T-helper 1 cell treated with Interleukin-12 subunit alpha and Interleukin-12 subunit beta and Interleukin-4 antibody, amounts not matched to agents 30 ng/mL and 1 ng/mL, for 36 hours (primary cell): ENCODE data around the gene APOBEC3G. TPM values are rescaled to one million over a fixed set of nuclear protein-coding genes. Genes with fewer than 3 reads are reported as not detected.
"Not testable (repeated sequence)": the region's sequence is repeated elsewhere in the genome, so short reads cannot be mapped to it uniquely, and the experiment has no call there.

Experiments
- intact Hi-C: fragments of 100-400 bp; cut with micrococcal nuclease; formaldehyde crosslinking; loops from one replicate; pipeline ENCODE4 v1.15.1; 2024
- total RNA-seq: library from RNA; stranded (reverse); gene quantifications from 2 replicates; pipeline ENCODE4 v1.2.3, GENCODE V29; 2022

The APOBEC3G gene
- total RNA-seq: 110 and 112 TPM in 2 replicates

DNA sequence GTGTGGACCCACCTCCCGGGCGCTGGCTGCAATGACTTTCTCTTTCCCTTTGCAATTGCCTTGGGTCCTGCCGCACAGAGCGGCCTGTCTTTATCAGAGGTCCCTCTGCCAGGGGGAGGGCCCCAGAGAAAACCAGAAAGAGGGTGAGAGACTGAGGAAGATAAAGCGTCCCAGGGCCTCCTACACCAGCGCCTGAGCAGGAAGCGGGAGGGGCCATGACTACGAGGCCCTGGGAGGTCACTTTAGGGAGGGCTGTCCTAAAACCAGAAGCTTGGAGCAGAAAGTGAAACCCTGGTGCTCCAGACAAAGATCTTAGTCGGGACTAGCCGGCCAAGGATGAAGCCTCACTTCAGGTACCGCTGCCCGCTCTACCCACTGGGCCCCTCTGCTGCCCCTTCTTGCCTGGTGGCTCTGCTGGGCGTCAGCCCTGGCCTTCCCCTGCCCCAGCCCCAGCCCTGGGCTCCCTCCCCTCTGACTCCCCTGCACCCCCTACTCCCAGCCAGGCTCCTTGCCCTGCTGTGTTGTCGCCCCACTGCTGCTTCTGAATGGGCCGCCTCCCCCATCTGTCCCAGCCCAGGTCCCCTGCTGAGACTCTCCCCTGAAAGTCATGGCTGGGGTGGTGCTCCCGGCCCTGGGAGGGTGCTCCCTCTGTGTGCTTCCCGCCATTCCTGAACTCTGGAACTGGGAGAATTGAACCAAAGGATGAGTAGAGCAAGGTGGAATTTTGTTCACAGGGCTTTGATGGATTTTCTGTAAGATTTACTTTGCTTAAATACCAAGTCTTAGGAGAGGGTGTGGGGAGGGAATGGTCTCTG, at the start of gene APOBEC3G:
Gene APOBEC3G, plus strand, starts transcription at position 250 of the 815 bp plus-strand sequence. Its CDS starts 87 bp downstream, at position 337.
- intact Hi-C loops: loop anchor here (1.0 to 5.0 kb wide), 4 partner anchors 13 to 55 kb away; partner anchors contain the start of gene APOBEC3D

GRCh38 chr22:39027717-39028116, 49.4 kb upstream of the APOBEC3G start:
- intact Hi-C loops: no loop called here

DNA sequence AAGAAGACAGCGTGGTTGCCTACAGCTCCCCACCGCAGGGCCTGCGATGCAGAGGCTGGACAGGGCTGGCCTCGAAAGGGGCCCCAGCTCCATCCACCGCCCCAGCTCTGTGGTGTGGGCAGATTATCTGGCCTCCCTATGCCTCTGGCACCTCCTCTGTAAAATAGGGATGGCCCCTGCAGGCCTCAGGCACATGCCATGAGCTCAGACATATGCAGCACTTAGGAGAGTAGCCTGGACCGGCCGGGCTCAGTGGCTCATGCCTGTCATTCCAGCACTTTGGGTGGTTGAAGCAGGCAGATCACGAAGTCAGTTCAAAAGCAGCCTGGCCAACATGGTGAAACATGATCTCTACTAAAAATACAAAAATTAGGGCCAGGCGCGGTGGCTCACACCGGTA, 48.8 kb upstream of the APOBEC3G start:
- intact Hi-C loops: no loop called here

DNA sequence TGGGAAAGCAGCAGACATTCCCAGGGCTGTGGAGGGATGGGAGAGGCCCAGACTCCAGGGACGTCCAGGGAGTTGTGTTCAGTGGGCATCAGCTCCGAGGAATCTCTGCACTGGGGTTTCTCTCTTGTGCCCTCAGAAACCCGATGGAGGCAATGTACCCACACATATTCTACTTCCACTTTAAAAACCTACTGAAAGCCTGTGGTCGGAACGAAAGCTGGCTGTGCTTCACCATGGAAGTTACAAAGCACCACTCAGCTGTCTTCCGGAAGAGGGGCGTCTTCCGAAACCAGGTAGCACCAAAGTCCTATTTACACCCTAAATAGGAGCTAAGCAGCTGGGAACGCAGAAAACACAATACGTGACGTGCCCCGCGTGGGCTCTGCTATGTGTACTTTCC, 47.8 kb upstream of the APOBEC3G start:
- intact Hi-C loops: no loop called here

DNA sequence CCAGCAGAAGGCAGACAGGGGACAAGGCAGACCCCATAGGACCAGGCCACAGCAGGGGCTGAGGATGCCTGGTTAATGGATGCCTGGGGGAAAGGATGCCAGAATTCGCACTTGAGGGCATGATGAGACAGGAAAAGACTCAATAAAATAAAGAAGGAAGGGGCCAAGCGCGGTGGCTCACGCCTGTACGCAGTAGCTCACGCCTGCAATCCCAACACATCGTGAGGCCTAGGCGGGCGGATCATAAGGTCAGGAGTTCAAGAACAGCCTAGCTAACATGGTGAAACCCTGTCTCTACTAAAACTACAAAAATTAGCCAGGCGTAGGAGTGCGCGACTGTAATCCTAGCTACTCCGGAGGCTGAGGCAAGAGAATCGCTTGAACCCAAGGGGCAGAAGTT, 46.4 kb upstream of the APOBEC3G start:
- intact Hi-C loops: no loop called here

DNA sequence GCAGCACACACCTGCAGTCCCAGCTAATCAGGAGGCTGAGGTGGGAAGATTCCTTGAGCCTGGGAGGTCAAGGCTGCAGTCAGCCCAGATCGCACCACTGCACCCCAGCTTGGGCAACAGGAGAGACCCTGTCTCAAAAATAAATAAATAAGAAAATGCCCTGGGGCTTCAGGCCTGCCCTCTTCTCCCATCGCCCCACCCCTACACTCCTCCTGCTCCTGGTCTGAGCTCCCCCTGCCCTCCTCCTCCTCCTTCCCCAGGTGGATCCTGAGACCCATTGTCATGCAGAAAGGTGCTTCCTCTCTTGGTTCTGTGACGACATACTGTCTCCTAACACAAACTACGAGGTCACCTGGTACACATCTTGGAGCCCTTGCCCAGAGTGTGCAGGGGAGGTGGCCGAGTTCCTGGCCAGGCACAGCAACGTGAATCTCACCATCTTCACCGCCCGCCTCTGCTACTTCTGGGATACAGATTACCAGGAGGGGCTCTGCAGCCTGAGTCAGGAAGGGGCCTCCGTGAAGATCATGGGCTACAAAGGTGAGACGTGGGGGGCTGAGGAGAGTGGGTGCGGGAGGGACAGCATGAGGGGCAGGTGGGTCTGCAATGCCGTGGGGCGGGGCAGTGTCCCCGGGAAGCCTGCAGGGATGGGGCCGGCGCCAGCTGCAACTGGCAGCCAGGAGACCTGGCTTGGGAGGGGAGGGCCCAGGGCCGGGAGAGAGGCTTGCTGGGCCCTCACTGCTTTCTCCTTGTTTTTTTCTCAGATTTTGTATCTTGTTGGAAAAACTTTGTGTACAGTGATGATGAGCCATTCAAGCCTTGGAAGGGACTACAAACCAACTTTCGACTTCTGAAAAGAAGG, 45.4 kb upstream of the APOBEC3G start:
- intact Hi-C loops: not testable (repeated sequence)

GRCh38 chr22:39037071-39037470, 40.0 kb upstream of the APOBEC3G start:
- intact Hi-C loops: not testable (repeated sequence)

DNA sequence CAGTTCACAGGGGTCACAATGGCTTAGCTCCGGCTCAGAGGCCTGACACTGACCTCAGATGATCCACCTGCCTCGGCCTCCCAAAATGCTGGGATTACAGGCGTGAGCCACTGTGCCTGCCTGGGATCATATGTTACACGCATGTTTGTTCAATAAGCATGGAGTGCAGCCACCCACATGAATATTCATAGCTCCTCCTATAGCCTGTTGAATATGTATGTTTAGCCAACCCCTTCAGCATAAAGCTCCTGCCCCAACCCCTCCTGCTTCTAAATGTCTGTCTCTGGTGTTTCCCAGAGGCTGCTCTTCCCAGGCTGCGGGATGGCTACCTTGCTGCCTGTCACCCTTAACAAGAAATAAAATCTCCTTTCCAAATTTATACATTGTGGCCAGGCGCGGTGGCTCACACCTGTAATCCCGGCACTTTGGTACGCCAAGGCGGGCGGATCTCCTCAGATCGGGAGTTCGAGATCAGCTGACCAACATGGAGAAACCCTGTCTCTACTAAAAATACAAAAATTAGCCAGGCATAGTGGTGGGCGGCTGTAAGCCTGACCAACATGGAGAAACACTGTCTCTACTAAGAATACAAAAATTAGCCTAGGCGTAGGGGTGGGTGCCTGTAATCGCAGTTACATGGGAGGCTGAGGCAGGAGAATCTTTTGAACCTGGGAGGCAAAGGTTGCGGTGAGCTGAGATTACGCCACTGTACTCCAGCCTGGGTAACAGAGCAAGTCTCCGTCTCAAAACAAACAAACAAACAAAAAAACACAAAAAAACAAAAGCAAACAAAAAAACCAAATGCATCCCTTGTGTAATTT, 37.6 kb upstream of the APOBEC3G start:
- intact Hi-C loops: loop anchor here (1.0 to 5.0 kb wide), 3 partner anchors 25 to 105 kb away; partner anchors contain the start of gene APOBEC3C

GRCh38 chr22:39040155-39040537, 36.9 kb upstream of the APOBEC3G start:
- intact Hi-C loops: loop anchor here (1.0 to 5.0 kb wide), 3 partner anchors 25 to 104 kb away; partner anchors contain the start of gene APOBEC3C

DNA sequence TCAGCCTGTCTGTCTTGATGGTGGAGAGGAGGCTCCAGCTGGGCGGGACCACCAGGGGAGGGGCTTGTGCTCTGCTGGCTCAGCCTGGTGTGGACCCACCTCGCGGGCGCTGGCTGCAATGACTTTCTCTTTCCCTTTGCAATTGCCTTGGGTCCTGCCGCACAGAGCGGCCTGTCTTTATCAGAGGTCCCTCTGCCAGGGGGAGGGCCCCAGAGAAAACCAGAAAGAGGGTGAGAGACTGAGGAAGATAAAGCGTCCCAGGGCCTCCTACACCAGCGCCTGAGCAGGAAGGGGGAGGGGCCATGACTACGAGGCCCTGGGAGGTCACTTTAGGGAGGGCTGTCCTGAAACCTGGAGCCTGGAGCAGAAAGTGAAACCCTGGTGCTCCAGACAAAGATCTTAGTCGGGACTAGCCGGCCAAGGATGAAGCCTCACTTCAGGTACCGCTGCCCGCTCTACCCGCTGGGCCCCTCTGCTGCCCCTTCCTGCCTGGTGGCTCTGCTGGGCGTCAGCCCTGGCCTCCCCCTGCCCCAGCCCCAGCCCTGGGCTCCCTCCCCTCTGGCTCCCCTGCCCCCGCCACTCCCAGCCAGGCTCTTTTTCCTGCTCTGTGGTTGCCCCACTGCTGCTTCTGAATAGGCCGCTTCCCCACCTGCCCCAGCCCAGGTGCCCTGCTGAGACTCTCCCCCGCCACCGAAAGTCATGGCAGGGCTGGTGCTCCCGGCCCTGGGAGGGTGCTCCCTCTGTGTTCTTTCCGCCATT, 36.4 kb upstream of the APOBEC3G start, which contains the start of gene APOBEC3F:
Gene APOBEC3F, plus strand, starts transcription at position 327 of the 759 bp plus-strand sequence. Its CDS starts 97 bp downstream, at position 424.
- intact Hi-C loops: loop anchor here (1.0 to 5.0 kb wide), 3 partner anchors 26 to 104 kb away; partner anchors contain the start of gene APOBEC3C

DNA sequence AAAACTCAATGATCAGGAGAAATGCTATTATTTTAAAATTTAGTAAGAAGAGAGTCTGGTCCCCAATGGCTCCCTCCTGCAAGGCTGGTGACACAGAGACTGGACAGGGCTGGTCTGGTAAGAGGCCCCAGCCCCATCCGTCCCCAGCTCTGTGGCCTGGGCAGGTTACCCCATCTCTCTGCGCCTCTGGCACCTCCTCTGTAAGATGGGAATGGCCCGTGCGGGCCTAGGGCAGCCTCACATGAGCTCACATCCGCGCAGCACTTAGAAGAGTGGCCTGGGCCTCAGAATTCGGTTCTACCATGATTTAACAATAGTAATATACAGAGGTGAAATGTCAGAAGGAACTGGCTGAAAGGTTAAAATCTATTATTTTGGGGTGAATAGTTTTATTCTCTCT, 35.2 kb upstream of the APOBEC3G start:
- intact Hi-C loops: loop anchor here (2.0 to 5.0 kb wide), 2 partner anchors 27 to 50 kb away; partner anchors contain the start of gene APOBEC3C

DNA sequence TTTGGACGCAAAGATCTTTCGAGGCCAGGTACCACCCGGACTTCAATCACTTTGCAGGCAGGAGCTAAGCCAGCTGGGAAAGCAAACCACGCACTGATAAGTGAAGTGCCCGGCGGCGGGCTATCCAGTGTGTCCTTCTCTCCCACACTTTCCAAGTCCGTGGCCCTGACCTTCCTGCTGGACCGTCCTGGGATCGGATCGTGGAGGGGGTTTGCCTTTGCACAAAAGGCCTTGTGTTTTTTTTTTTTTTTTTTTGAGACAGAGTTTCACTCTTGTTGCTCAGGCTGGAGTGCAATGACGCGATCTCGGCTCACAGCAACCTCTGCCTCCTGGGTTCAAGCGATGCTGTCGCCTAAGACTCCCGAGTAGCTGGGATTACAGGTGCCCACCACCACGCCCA, 34.0 kb upstream of the APOBEC3G start:
- intact Hi-C loops: loop anchor here (5.0 kb wide), 1 partner anchor 49 kb away; no protein-coding TSS in a partner anchor

DNA sequence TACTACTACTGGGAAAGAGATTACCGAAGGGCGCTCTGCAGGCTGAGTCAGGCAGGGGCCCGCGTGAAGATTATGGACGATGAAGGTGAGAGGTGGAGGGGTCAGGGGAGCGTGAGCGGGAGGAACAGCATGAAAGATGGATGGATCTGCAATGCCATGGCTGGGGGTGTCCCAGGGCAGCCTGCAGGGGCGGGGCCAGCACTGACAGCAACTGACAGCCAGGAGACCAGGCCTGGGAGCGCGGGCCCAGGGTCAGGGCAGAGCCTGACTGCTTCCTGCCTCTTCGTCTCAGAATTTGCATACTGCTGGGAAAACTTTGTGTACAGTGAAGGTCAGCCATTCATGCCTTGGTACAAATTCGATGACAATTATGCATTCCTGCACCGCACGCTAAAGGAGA, 31.9 kb upstream of the APOBEC3G start:
- intact Hi-C loops: not testable (repeated sequence)

- intact Hi-C loops: not testable (repeated sequence)
These were observed 27.6 kb upstream of the APOBEC3G start for GRCh38 chr22:39049486-39049885.

- intact Hi-C loops: not testable (repeated sequence)
These were observed 25.1 kb upstream of the APOBEC3G start for GRCh38 chr22:39051844-39052495.

- intact Hi-C loops: no loop called here
These were observed 21.4 kb upstream of the APOBEC3G start for GRCh38 chr22:39055658-39056057.

DNA sequence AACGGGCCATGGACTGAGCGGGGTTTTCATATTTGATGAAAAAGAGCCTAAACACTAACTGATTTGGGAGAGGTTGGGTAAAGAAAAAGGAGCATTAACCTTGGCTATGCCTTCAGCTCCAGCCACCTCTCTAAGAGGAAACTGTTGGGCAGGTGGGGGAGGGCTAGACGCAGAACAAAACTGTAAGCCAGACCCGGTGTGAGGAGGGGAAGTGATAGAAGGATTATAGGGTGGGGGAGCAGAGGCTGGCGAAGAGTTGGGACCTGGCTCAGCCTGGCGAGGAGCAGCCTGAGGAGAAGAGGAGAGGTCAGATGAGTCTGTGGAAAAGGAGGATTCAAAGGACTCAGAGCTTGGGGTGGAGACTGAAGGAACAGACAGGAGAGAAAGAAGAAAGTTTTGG, 15.8 kb upstream of the APOBEC3G start:
- intact Hi-C loops: not testable (repeated sequence)

GRCh38 chr22:39061951-39062350, 15.1 kb upstream of the APOBEC3G start:
- intact Hi-C loops: not testable (repeated sequence)

GRCh38 chr22:39063904-39064303, 13.2 kb upstream of the APOBEC3G start:
- intact Hi-C loops: not testable (repeated sequence)
